Skin epidermis (tissue), 12 donors: Measurements from ENCODE around the gene XIRP1.

ENCODE experiments used
- H3K27ac ChIP-seq, 21 experiments: fragments of 200-600 bp; sonication (generic) in 11 of 21; one replicate each; pipeline ENCODE4 v1.5.0; 2020; ENCODE audit warnings: mild to moderate bottlenecking in 3 of 21, inconsistent platforms in 2 of 21, moderate library complexity in 2 of 21
- H3K4me3 ChIP-seq, 7 experiments: fragments of 200-600 bp; sonication (generic) in 2 of 7; one replicate each; pipeline ENCODE4 v1.5.0; 2020; ENCODE audit warnings: inconsistent platforms in 2 of 7, mild to moderate bottlenecking in 2 of 7, moderate library complexity in 1 of 7

The XIRP1 gene

GRCh38 chr3:39136533-39137434, 55.6 kb downstream of the XIRP1 start:
- H3K27ac ChIP-seq = no peak overlapping the region
- H3K4me3 ChIP-seq = no peak overlapping the region

- no peak overlapping the region for H3K4me3 ChIP-seq
- no peak overlapping the region for H3K27ac ChIP-seq
Measured at GRCh38 chr3:39135170-39135805, 57.1 kb downstream of the XIRP1 start.

GRCh38 chr3:39134305-39134704, 58.1 kb downstream of the XIRP1 start:
- Histone ChIP-seq H3K27ac (no peak overlapping the region), H3K4me3 (no peak overlapping the region)

- Histone ChIP-seq H3K27ac (no peak overlapping the region), H3K4me3 (no peak overlapping the region)
Measured at GRCh38 chr3:39133822-39134221, 58.6 kb downstream of the XIRP1 start.
